SH-SY5Y (cell line): Measurements from ENCODE around the gene ZNF736.

Experiments
- GATA2 ChIP-seq: IDR thresholded peaks from 2 replicates; pipeline ENCODE4 v1.6.1; 2011; ENCODE audit warnings: mild to moderate bottlenecking, low read depth, low read length
- GATA3 ChIP-seq: IDR thresholded peaks from 2 replicates; pipeline ENCODE4 v1.6.1; 2011; ENCODE audit warnings: low read depth, mild to moderate bottlenecking, low read length, moderate library complexity

- peak; percentile 97 for TF ChIP-seq GATA2
- TF ChIP-seq GATA3 = peak; percentile 76; the same call in 1 of the 2 replicates
These were observed at the start of gene ZNF736 for GRCh38 chr7:64313740-64314491.
